HG03097 (cell line): Measurements from ENCODE around the gene NTRK2.
"Not testable (repeated sequence)": the region's sequence is repeated elsewhere in the genome, so short reads cannot be mapped to it uniquely, and the experiment has no call there.

ENCODE experiments used
- ATAC-seq: cut with Tn5 transposase; IDR thresholded peaks from one replicate; pipeline ENCODE4 v1.9.1; 2021; ENCODE audit not compliant: unreplicated experiment, low FRiP score

Gene NTRK2

GRCh38 chr9:85042981-85043647, 373.6 kb downstream of the NTRK2 start:
- no peak for ATAC-seq

GRCh38 chr9:85045271-85045670, 375.7 kb downstream of the NTRK2 start:
- ATAC-seq = no peak

GRCh38 chr9:85046475-85046874, 376.9 kb downstream of the NTRK2 start:
- no peak for ATAC-seq

- no peak for ATAC-seq
These were observed 383.8 kb downstream of the NTRK2 start for GRCh38 chr9:85053206-85053786.

- no peak for ATAC-seq
These were observed 384.5 kb downstream of the NTRK2 start for GRCh38 chr9:85054017-85054416.

- ATAC-seq = no peak
These were observed 386.1 kb downstream of the NTRK2 start for GRCh38 chr9:85055506-85056202.

- no peak for ATAC-seq
These were observed 386.7 kb downstream of the NTRK2 start for GRCh38 chr9:85056203-85056572.

GRCh38 chr9:85061969-85062368, 392.4 kb downstream of the NTRK2 start:
- no peak for ATAC-seq

- ATAC-seq = no peak
These were observed 393.0 kb downstream of the NTRK2 start for GRCh38 chr9:85062385-85063022.

GRCh38 chr9:85064811-85065371, 395.4 kb downstream of the NTRK2 start:
- ATAC-seq = no peak

- ATAC-seq = no peak
These were observed 398.3 kb downstream of the NTRK2 start for GRCh38 chr9:85067792-85068191.

- ATAC-seq = not testable (repeated sequence)
These were observed 399.9 kb downstream of the NTRK2 start for GRCh38 chr9:85069421-85069820.
